Fibroblast of lung (primary cell): ENCODE measurements around the gene NFIL3.

Experiments used
- EZH2 ChIP-seq: IDR thresholded peaks from 2 replicates; pipeline ENCODE4 v1.5.1; 2012; ENCODE audit warnings: low read length, control low read depth, mild to moderate bottlenecking; ENCODE audit errors: missing control alignments
- TF ChIP-seq, protein P1 (sequence below), 2 donors: IDR thresholded peaks in 1 of 2; conservative IDR thresholded peaks in 1 of 2; 1 replicate in 1 of 2; 2 replicates in 1 of 2; pipeline ENCODE4 v1.5.1; 2011 to 2012; ENCODE audit warnings: low read length in 2 of 2, control low read depth in 1 of 2, inconsistent platforms in 1 of 2, low read depth in 1 of 2, mild to moderate bottlenecking in 1 of 2

DNA sequence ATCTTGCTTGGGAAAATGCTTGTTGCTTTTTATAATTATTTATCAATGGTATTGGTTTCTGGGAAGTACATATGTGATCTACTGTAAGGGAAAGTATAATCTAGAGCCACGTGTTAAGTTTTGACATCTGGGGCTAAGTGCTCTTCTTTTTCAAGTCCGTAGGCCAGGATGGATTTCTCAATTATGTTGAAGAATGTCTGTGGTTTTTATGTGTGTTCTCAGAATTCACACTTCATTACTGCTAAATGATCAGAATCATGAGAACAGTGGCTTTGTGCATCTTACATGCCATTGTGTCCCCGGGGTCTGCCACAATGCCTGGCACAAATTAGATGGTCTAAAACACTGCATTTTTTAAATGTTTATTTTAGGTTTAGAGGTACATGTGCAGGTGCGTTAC, 47.4 kb downstream of the NFIL3 start:
- TF ChIP-seq, protein P1, sequence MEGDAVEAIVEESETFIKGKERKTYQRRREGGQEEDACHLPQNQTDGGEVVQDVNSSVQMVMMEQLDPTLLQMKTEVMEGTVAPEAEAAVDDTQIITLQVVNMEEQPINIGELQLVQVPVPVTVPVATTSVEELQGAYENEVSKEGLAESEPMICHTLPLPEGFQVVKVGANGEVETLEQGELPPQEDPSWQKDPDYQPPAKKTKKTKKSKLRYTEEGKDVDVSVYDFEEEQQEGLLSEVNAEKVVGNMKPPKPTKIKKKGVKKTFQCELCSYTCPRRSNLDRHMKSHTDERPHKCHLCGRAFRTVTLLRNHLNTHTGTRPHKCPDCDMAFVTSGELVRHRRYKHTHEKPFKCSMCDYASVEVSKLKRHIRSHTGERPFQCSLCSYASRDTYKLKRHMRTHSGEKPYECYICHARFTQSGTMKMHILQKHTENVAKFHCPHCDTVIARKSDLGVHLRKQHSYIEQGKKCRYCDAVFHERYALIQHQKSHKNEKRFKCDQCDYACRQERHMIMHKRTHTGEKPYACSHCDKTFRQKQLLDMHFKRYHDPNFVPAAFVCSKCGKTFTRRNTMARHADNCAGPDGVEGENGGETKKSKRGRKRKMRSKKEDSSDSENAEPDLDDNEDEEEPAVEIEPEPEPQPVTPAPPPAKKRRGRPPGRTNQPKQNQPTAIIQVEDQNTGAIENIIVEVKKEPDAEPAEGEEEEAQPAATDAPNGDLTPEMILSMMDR (conservative IDR thresholded peaks at IDR 0.05 in 1 of 2, IDR thresholded peaks at IDR 0.05 in 1 of 2; ENCODE audit: low read depth in 1 of 2, low read length in 2 of 2): no peak
- TF ChIP-seq EZH2: no peak
